ENCODE data around the gene AP5S1. TPM values are rescaled to one million over a fixed set of nuclear protein-coding genes. Genes with fewer than 3 reads are reported as not detected.

Gene AP5S1, protein sequence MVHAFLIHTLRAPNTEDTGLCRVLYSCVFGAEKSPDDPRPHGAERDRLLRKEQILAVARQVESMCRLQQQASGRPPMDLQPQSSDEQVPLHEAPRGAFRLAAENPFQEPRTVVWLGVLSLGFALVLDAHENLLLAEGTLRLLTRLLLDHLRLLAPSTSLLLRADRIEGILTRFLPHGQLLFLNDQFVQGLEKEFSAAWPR
- total RNA-seq, result 24.9 and 33.6 TPM in 2 replicates

DNA sequence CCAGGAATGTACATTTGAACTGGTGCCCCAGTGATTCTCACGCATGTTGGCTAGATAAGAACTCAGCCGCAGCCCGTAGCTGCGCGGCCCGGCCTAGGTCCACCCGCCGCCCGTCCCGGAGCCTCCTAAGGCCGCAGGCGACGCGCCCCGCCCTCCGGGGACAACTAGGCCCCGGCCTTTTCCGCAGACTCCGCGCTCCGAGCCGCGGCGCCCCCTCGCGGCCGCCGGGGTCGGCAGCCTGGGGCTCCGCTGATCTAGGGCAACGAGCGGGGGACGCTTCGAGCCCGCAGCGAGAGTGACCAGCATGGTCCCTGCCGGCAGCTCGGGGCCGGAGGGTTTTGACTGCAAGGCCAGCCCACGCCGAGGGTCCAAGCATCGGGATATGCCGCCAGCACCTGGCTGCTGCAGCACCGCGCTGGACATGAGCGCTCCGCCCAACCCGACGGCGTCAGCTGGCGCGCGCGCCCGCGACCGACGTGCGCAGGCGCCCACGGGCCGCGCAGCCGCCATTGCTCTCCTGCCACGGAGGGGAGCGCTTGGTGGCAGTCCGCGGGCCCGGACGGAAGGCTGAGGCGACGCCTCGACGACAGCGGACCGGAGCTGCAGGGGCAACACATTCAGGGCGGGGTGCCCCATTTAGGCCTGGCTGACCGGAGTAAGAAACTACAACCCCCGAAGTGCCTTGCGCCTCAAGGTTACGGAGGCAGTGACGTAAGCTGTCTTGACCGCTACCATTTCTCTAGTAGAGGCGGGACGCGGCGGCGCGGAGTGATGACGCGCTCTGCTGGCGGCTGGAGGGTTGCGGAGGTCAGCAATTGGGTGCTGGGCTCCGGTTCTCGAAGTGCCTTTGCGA lies at the start of gene AP5S1:
Gene AP5S1 (plus strand): TSS at position 500 of the 853 bp plus-strand sequence. CDS start 1,571 bp downstream, outside the sequence.

DNA sequence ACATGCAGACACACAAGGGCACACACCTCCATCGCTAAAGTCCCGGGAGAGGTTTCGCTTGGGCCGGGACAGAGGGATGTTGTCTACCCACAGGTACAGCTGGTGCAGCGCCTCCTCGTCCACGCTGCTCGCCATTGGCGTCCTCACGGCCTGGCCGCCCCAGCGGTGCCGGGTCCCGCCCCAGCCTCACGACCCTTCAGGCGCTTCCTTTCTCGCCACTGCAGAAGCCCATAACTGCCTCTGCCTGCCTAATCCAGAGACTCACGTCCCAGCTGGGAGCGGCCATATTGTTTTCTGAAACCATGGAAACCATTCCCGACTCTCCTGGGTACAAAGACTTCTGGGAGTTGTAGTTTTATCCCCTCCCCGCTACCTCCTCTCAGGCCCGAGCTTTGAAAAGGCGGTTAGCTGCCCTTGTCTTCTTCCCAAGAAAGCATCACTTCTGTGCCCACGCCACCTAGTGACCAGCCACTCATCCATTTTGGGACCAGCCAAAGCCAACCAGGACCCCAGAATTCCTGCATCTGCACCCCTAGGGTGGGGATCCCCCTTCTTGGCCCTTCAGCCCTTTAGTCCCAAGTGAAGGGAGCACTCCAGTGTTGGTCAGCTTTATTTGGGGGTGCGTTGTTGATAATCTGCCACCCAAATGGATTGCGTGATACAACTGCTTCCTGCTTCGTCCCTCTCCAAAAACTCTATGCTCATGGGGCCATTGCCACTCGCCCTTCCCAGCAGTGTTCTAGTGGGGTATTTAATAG lies 39.0 kb upstream of the AP5S1 start, which contains the start of gene SPEF1:
Gene SPEF1 (minus strand): TSS at position 296 of the 758 bp plus-strand sequence. CDS start 161 bp downstream, at position 135.

DNA sequence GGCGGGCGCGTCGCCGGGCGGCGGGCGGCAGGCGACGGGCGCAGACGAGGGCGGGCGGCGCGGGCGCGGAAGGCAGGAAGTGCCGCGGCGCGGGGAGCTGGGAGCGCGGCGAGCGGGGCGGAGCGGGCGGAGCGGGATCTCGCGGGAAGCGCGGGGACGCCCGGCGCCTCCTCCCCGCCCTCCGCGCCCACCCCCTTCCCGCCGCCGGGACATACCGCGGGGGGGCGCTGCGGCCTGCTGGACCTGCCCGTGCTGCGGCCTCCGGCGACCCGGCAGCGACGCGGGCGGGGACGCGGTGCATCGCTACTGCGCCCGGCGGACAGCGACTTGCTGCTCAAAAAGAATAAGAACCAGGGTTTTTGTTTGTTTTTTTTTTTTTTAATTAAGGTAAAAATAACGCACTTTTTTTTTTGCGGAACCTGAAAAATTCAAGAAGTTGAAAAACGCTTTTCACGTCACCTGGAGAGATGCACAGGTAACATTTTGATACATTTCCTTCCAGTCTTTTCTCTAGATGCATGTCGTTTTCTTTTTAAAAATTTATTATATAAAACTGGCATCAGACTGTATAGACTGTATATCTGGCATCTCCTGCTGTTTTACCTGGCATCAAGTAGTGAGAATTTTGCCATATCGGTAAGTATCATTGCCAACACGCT lies 33.6 kb upstream of the AP5S1 start, which contains the start of gene CENPB:
Gene CENPB (minus strand): TSS at position 76 of the 659 bp plus-strand sequence. CDS start 257 bp downstream, outside the sequence.

DNA sequence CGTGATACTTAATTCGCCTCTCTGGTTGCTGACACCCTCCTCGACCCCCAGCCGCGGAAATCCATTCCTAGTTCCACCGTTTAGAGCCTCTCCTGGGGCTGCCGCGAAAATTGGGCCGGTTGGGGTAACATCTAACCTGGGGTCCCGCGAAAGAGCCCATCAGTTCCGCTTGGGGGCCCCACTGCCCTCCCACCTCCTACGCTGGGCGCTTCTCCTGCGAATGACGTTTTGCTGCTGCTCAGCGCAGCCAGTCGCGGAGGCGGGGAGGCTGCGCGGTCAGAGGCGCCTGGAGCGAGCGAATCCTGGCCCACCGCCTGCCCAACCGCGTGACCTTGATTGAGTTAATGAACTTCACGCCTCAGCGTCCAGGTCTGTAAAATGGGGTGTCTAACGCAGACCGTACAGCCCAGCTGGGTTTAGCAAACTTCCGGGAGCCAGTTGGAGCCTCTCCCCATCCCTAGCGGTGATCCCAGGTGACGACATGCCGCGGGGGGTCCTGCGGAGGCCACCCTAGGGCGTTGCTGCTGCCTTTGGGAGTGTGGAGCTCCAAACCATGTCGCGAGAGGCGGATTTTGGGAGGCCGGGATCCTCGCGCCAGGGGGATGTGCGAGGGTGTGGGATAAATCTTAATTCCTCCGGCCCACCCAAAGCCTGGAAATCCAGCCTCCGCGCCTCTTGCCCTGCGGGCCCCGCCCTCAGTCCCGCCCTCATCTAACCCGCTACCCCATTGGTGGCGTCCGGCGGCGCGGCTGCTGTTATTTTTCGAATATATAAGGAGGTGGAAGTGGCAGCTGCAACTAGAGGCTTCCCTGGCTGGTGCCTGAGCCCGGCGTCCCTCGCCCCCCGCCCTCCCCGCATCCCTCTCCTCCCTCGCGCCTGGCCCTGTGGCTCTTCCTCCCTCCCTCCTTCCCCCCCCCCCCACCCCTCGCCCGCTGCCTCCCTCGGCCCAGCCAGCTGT lies 24.6 kb upstream of the AP5S1 start, which contains the start of gene CDC25B:
Gene CDC25B (plus strand): TSS at position 800 of the 958 bp plus-strand sequence. CDS start 222 bp downstream, outside the sequence.

DNA sequence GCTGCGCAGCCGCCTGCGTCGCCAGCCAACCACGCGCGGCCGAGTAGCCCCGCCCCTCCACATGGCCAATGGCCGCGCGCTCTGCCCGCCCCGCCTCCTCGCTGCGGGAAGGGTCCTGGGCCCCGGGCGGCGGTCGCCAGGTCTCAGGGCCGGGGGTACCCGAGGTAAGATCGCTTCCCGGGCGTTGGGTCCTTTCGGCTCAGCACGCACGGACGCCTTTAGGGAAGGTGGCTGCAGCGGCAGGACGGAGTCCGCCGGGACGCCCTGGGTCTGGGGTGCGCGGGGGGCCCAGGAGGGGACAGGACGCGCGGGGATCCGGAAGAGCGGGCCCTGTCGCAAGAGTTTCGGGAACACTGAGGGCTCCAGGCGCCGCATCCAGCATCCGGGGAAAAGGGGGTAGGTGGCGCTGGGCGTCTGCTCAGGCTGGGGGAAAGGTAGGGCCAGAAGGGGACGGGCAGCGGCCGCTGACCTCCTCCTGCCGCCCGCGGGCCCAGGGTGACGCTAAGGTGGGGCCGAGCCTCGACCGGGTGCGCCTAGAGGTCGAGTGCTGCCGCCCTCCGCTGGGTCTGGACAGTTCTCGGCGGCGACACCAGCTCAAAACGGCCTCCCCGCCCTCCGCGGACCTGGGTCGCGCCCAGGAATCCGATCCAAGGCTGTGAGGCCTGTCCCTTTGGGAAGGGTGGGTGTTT lies 26.5 kb downstream of the AP5S1 start, which contains the start of gene MAVS:
Gene MAVS (plus strand): TSS at position 95 of the 689 bp plus-strand sequence. CDS start 7,791 bp downstream, outside the sequence.

Other genes starting within 250 kb of the AP5S1 start
- gene GFRA4, start 157.1 kb upstream of the AP5S1 start, total RNA-seq, result not detected in 2 replicates
- 11.4 and 19.5 TPM in 2 replicates for gene ADAM33, start 138.5 kb upstream of the AP5S1 start, total RNA-seq
- gene SIGLEC1, start 107.9 kb upstream of the AP5S1 start, total RNA-seq, result under 0.01 TPM in 2 replicates
- under 0.01 TPM in 1 of 2 replicates, not detected in the other for gene HSPA12B, start 87.9 kb upstream of the AP5S1 start, total RNA-seq
- 13.8 and 31.2 TPM in 2 replicates for gene ADISSP, start 52.8 kb upstream of the AP5S1 start, total RNA-seq
- 0.14 and 0.22 TPM in 2 replicates for gene SPEF1, start 39.1 kb upstream of the AP5S1 start, total RNA-seq
- 105 and 150 TPM in 2 replicates for gene CENPB, start 33.8 kb upstream of the AP5S1 start, total RNA-seq
- gene CDC25B, start 24.2 kb upstream of the AP5S1 start, total RNA-seq, result 70.7 and 92.6 TPM in 2 replicates
- gene MAVS, start 26.3 kb downstream of the AP5S1 start, total RNA-seq, result 23.2 and 42.4 TPM in 2 replicates
- 50.3 and 67.0 TPM in 2 replicates for gene PANK2, start 68.8 kb downstream of the AP5S1 start, total RNA-seq
- 25.4 and 31.5 TPM in 2 replicates for gene RNF24, start 195.0 kb downstream of the AP5S1 start, total RNA-seq